ENCODE data around the gene FGF13.

GRCh38 chrX:138648568-138648967 is 62.9 kb downstream of the FGF13 start:
- TF ChIP-seq CTCF (IDR thresholded peaks at IDR 0.05) (no peak), EZH2 (IDR thresholded peaks at IDR 0.05; ENCODE audit: borderline replicate concordance, insufficient read depth, low read depth, low read length, poor library complexity, severe bottlenecking) (no peak)
